ENCODE results near the gene DQX1. TPM values are rescaled to one million over a fixed set of nuclear protein-coding genes. Genes with fewer than 3 reads are reported as not detected.

The DQX1 gene
- total and polyA plus RNA-seq, 2 of the 8 experiments (the other 6 are each of a cell fraction or from before 2014, with no cell fraction given): 0.76 to 1.1 TPM

DNA sequence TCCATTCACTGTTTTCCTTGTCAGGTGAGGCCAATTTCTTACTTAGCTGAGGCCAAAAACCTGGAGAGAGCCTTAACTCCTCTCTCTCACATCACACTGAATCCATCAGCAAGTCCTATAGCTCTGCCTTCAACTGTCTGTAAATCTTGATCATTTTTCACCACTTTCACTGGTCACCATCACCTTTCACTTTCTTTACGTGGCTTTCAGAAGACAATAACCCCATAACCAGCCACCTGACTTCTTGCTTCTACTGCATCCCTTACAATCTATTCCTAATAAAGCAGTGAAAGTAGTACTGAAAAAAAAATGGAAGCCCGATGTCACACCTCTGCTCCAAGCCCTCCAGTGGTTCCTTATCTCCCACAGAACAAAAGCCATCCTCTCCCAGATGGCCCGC is 20.0 kb upstream of the DQX1 start:
- no peak overlapping the region for H2AFZ ChIP-seq (ENCODE audit: low read length)
- H3K79me1 ChIP-seq (ENCODE audit: low read depth, low read length): no peaks in the 10 kb centered on the region
- no peak overlapping the region for H2BK120ac ChIP-seq (replicated peaks; ENCODE audit: low read depth, low read length)
- H2BK12ac ChIP-seq (ENCODE audit: low read depth, low read length): no peak overlapping the region
- no peaks in the 10 kb centered on the region for H3K9me3 ChIP-seq (ENCODE audit: insufficient read depth in 2 of 2, low read depth in 1 of 2, low read length in 1 of 2)
- H3K23ac ChIP-seq (ENCODE audit: insufficient read length): no peak overlapping the region
- H3K79me2 ChIP-seq (ENCODE audit: control insufficient read depth in 1 of 2, insufficient read depth in 2 of 2, low read length in 2 of 2): no peaks in the 10 kb centered on the region
- H4K5ac ChIP-seq (ENCODE audit: insufficient read length, low read depth, low read length): no peak overlapping the region
- no peaks in the 10 kb centered on the region for H3K36me3 ChIP-seq (ENCODE audit: control insufficient read depth in 2 of 4, insufficient read depth in 4 of 4, low read length in 3 of 4)
- H4K91ac ChIP-seq (replicated peaks; ENCODE audit: insufficient read length, low read length): no peak overlapping the region
- H2BK15ac ChIP-seq (ENCODE audit: low read length): no peak overlapping the region
- no peak for DNase-seq (ENCODE audit: low read depth in 1 of 2, low spot score in 2 of 2)
- H3K4me1 ChIP-seq (replicated peaks in 1 of 4; ENCODE audit: control insufficient read depth in 3 of 4, insufficient read depth in 4 of 4, low read length in 3 of 4): peaks cover 3 to 10% (median 6%) of the 10 kb centered on the region in 4 experiments; a peak in 6 of 7 replicates
- POLR2A ChIA-PET (ENCODE audit: partially characterized antibody): interaction anchor here (0.6 to 5.2 kb wide), 4 partner anchors 9 to 48 kb away, joined by 3 to 39 read pairs (median 4); partner anchors contain the start of genes AUP1 and HTRA2
- H3K23me2 ChIP-seq (ENCODE audit: low read depth, low read length): peaks cover 9% of the 10 kb centered on the region
- CTCF ChIA-PET (ENCODE audit: partially characterized antibody): interaction anchor here (0.8 to 1.4 kb wide), 5 partner anchors 15 to 125 kb away, joined by 3 to 4 read pairs (median 3); partner anchors contain the start of genes C2orf81, CCDC142 and TTC31
- peaks cover 3% of the 10 kb centered on the region in 2 experiments for H4K20me1 ChIP-seq (replicated peaks in 1 of 2; ENCODE audit: control insufficient read depth in 1 of 2, insufficient read depth in 2 of 2, low read length in 2 of 2)
- no peak overlapping the region for H3K9ac ChIP-seq (replicated peaks in 1 of 4; ENCODE audit: extremely low read depth in 1 of 4, low read depth in 3 of 4, low read length in 3 of 4)
- H3K14ac ChIP-seq (ENCODE audit: insufficient read length): no peak overlapping the region
- no peak overlapping the region for H2BK20ac ChIP-seq (ENCODE audit: low read length)
- peaks cover 4 to 39% (median 21%) of the 10 kb centered on the region in 4 experiments for H3K27me3 ChIP-seq (replicated peaks in 1 of 4; ENCODE audit: control insufficient read depth in 3 of 4, extremely low read depth in 1 of 4, insufficient read depth in 3 of 4, low read length in 3 of 4)
- no peak overlapping the region for H3K4me2 ChIP-seq (ENCODE audit: insufficient read depth in 1 of 2, low read depth in 2 of 2, low read length in 2 of 2)
- H3K18ac ChIP-seq (ENCODE audit: extremely low read depth, low read length): no peak overlapping the region
- WGBS, 2 experiments (ENCODE audit: extremely low coverage in 1 of 2, insufficient coverage in 1 of 2, insufficient read length in 1 of 2, insufficient replicate concordance in 2 of 2, low coverage in 1 of 2, low lambda C conversion rate in 2 of 2, missing lambda C conversion rate in 1 of 2): 86% methylated on average over 3 of the region's 3 CpGs; no CpG with 5 or more reads in 1 of the 2 experiments
- H3K56ac ChIP-seq (replicated peaks; ENCODE audit: insufficient read length, low read depth, low read length): no peak overlapping the region
- no peak overlapping the region for H3K4ac ChIP-seq (replicated peaks; ENCODE audit: insufficient read length, low read depth, low read length)
- no peak overlapping the region for H3K4me3 ChIP-seq (ENCODE audit: extremely low read depth in 1 of 4, insufficient read depth in 2 of 4, low read depth in 3 of 4, low read length in 4 of 4)
- no peak overlapping the region for H2AK5ac ChIP-seq (ENCODE audit: low read depth, low read length)
- TF ChIP-seq HDAC2 (IDR thresholded peaks at IDR 0.05; ENCODE audit: borderline replicate concordance in 1 of 2, low read depth in 2 of 2, low read length in 2 of 2) (no peak), TAF1 (IDR thresholded peaks at IDR 0.05; ENCODE audit: low read depth, low read length) (no peak), GTF2F1 (IDR thresholded peaks at IDR 0.05; ENCODE audit: borderline replicate concordance, low read depth, low read length) (no peak), CTBP2 (IDR thresholded peaks at IDR 0.05; ENCODE audit: borderline replicate concordance, insufficient read depth, insufficient read length, low read length) (no peak), POLR2A (IDR thresholded peaks at IDR 0.05; ENCODE audit: control extremely low read depth in 1 of 2, low read depth in 2 of 2, low read length in 2 of 2) (no peak), BACH1 (IDR thresholded peaks at IDR 0.05; ENCODE audit: low read length) (no peak), SIX5 (IDR thresholded peaks at IDR 0.05; ENCODE audit: low read depth, low read length) (no peak), RFX5 (IDR thresholded peaks at IDR 0.05; ENCODE audit: borderline replicate concordance, low read depth, low read length) (no peak), SUZ12 (IDR thresholded peaks at IDR 0.05; ENCODE audit: low read length) (no peak), MAFK (IDR thresholded peaks at IDR 0.05; ENCODE audit: low read depth, low read length) (no peak)
- TF ChIP-seq, protein P1, sequence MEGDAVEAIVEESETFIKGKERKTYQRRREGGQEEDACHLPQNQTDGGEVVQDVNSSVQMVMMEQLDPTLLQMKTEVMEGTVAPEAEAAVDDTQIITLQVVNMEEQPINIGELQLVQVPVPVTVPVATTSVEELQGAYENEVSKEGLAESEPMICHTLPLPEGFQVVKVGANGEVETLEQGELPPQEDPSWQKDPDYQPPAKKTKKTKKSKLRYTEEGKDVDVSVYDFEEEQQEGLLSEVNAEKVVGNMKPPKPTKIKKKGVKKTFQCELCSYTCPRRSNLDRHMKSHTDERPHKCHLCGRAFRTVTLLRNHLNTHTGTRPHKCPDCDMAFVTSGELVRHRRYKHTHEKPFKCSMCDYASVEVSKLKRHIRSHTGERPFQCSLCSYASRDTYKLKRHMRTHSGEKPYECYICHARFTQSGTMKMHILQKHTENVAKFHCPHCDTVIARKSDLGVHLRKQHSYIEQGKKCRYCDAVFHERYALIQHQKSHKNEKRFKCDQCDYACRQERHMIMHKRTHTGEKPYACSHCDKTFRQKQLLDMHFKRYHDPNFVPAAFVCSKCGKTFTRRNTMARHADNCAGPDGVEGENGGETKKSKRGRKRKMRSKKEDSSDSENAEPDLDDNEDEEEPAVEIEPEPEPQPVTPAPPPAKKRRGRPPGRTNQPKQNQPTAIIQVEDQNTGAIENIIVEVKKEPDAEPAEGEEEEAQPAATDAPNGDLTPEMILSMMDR (IDR thresholded peaks at IDR 0.05; ENCODE audit: control extremely low read depth in 1 of 3, insufficient read depth in 1 of 3, low read depth in 1 of 3, low read length in 3 of 3): no peak
- no peak overlapping the region for H4K8ac ChIP-seq (ENCODE audit: extremely low read depth, insufficient read depth, low read length)
- H2BK5ac ChIP-seq (ENCODE audit: low read depth, low read length): no peak overlapping the region
- no peak for FAIRE-seq
- H3K27ac ChIP-seq (ENCODE audit: low read depth, low read length): no peak overlapping the region
